HUES48 (cell line): Measurements from ENCODE around the gene KCND2.

ENCODE experiments used
- H3K27ac ChIP-seq: one replicate; pipeline ENCODE4 v1.7.0; 2013; ENCODE audit warnings: low read depth, low read length, inconsistent platforms
- H3K27me3 ChIP-seq: 2 replicates; pipeline ENCODE4 v1.6.1; 2013; ENCODE audit warnings: mild to moderate bottlenecking, low read length; ENCODE audit not compliant: control insufficient read depth, insufficient read depth
- H3K36me3 ChIP-seq: 2 replicates; pipeline ENCODE4 v1.6.1; 2013; ENCODE audit warnings: low read length; ENCODE audit not compliant: control insufficient read depth, insufficient read depth
- H3K4me1 ChIP-seq: 2 replicates; pipeline ENCODE4 v1.6.1; 2013; ENCODE audit warnings: mild to moderate bottlenecking, low read length; ENCODE audit not compliant: control insufficient read depth, insufficient read depth
- H3K4me3 ChIP-seq: 2 replicates; pipeline ENCODE4 v1.5.1; 2013; ENCODE audit warnings: mild to moderate bottlenecking, low read depth, low read length
- H3K9ac ChIP-seq: 2 replicates; pipeline ENCODE4 v1.6.1; 2013; ENCODE audit warnings: mild to moderate bottlenecking, low read depth, low read length, moderate library complexity
- H3K9me3 ChIP-seq: 2 replicates; pipeline ENCODE4 v1.6.1; 2013; ENCODE audit warnings: low read length; ENCODE audit not compliant: control insufficient read depth, insufficient read depth

The KCND2 gene

GRCh38 chr7:120783721-120784120 is 510.7 kb downstream of the KCND2 start:
- Histone ChIP-seq H3K9ac (no peak overlapping the region), H3K27me3 (no peaks in the 10 kb centered on the region), H3K9me3 (no peaks in the 10 kb centered on the region), H3K27ac (no peak overlapping the region), H3K4me1 (peaks cover 15% of the 10 kb centered on the region), H3K4me3 (no peak overlapping the region), H3K36me3 (no peaks in the 10 kb centered on the region)

GRCh38 chr7:120785095-120785494 is 512.1 kb downstream of the KCND2 start:
- H3K27ac ChIP-seq: no peak overlapping the region
- H3K9me3 ChIP-seq: no peaks in the 10 kb centered on the region
- no peak overlapping the region for H3K9ac ChIP-seq
- no peaks in the 10 kb centered on the region for H3K27me3 ChIP-seq
- peaks cover 15% of the 10 kb centered on the region for H3K4me1 ChIP-seq
- H3K36me3 ChIP-seq: no peaks in the 10 kb centered on the region
- no peak overlapping the region for H3K4me3 ChIP-seq

- Histone ChIP-seq H3K4me1 (peaks cover 6% of the 10 kb centered on the region; the same call in 1 of the 2 replicates), H3K4me3 (no peak overlapping the region), H3K27me3 (no peaks in the 10 kb centered on the region), H3K27ac (no peak overlapping the region), H3K36me3 (no peaks in the 10 kb centered on the region), H3K9me3 (no peaks in the 10 kb centered on the region), H3K9ac (no peak overlapping the region)
Measured at GRCh38 chr7:120792091-120792860, 519.3 kb downstream of the KCND2 start.

GRCh38 chr7:120792861-120793130 is 519.8 kb downstream of the KCND2 start:
- Histone ChIP-seq H3K9me3 (no peaks in the 10 kb centered on the region), H3K4me1 (peaks cover 7% of the 10 kb centered on the region), H3K4me3 (no peak overlapping the region), H3K9ac (no peak overlapping the region), H3K36me3 (no peaks in the 10 kb centered on the region), H3K27me3 (no peaks in the 10 kb centered on the region), H3K27ac (no peak overlapping the region)

- Histone ChIP-seq H3K36me3 (no peaks in the 10 kb centered on the region), H3K9ac (no peak overlapping the region)
Measured at GRCh38 chr7:120793213-120793936, 520.4 kb downstream of the KCND2 start.

GRCh38 chr7:120794106-120794729 is 521.2 kb downstream of the KCND2 start:
- Histone ChIP-seq H3K9ac (no peak overlapping the region), H3K4me3 (no peak overlapping the region), H3K27ac (no peak overlapping the region), H3K27me3 (no peaks in the 10 kb centered on the region), H3K4me1 (peaks cover 17% of the 10 kb centered on the region), H3K36me3 (no peaks in the 10 kb centered on the region), H3K9me3 (no peaks in the 10 kb centered on the region)

More at GRCh38 chr7:120793213-120793936, 520.4 kb downstream of the KCND2 start:
- peaks cover 13% of the 10 kb centered on the region for H3K4me1 ChIP-seq
- H3K27me3 ChIP-seq: no peaks in the 10 kb centered on the region
- no peak overlapping the region for H3K4me3 ChIP-seq
- no peaks in the 10 kb centered on the region for H3K9me3 ChIP-seq
- no peak overlapping the region for H3K27ac ChIP-seq

GRCh38 chr7:120797026-120797645 is 524.2 kb downstream of the KCND2 start:
- H3K9ac ChIP-seq: no peak overlapping the region
- no peak overlapping the region for H3K27ac ChIP-seq

GRCh38 chr7:120799147-120799546 is 526.2 kb downstream of the KCND2 start:
- Histone ChIP-seq H3K27ac (no peak overlapping the region), H3K9me3 (no peaks in the 10 kb centered on the region), H3K27me3 (no peaks in the 10 kb centered on the region), H3K4me3 (no peak overlapping the region), H3K4me1 (peaks cover 11% of the 10 kb centered on the region; the same call in 1 of the 2 replicates), H3K36me3 (no peaks in the 10 kb centered on the region), H3K9ac (no peak overlapping the region)

More at GRCh38 chr7:120797026-120797645, 524.2 kb downstream of the KCND2 start:
- Histone ChIP-seq H3K27me3 (no peaks in the 10 kb centered on the region), H3K9me3 (no peaks in the 10 kb centered on the region), H3K4me1 (peaks cover 13% of the 10 kb centered on the region), H3K36me3 (no peaks in the 10 kb centered on the region), H3K4me3 (no peak overlapping the region)
